GM12878 (cell line): Measurements from ENCODE around the gene NUP210L. TPM values are rescaled to one million over a fixed set of nuclear protein-coding genes. Genes with fewer than 3 reads are reported as not detected.

Source experiments
- ASH2L ChIP-seq: fragments of 300-600, 200-600 bp; sonication (generic); IDR thresholded peaks from 2 replicates; pipeline ENCODE4 v1.6.1; 2017; ENCODE audit warnings: low read depth, mild to moderate bottlenecking, borderline replicate concordance
- BRCA1 ChIP-seq: IDR thresholded peaks from 2 replicates; pipeline ENCODE4 v1.6.1; 2011; ENCODE audit warnings: low read depth, low read length, improper control_type of control experiment
- ESRRA ChIP-seq: IDR thresholded peaks from 2 replicates; pipeline ENCODE4 v1.6.1; 2012; ENCODE audit warnings: mild to moderate bottlenecking, low read length, improper control_type of control experiment
- FOS ChIP-seq: IDR thresholded peaks from 3 replicates; pipeline ENCODE4 v1.6.1; 2011; ENCODE audit warnings: borderline replicate concordance; ENCODE audit not compliant: insufficient read length; ENCODE audit errors: extremely low read depth
- HDGF ChIP-seq: fragments of 450-650 bp; IDR thresholded peaks from 2 replicates; pipeline ENCODE4 v1.6.1; 2016; ENCODE audit warnings: antibody characterized with exemption
- JUNB ChIP-seq: IDR thresholded peaks from 2 replicates; pipeline ENCODE4 v1.6.1; 2016; ENCODE audit warnings: antibody characterized with exemption, mild to moderate bottlenecking
- MTA3 ChIP-seq: IDR thresholded peaks from 2 replicates; pipeline ENCODE4 v1.6.1; 2012; ENCODE audit warnings: low read length, inconsistent platforms, borderline replicate concordance
- NR2C2 ChIP-seq: IDR thresholded peaks from 2 replicates; pipeline ENCODE4 v1.6.1; 2011; ENCODE audit warnings: borderline replicate concordance, low read depth; ENCODE audit not compliant: control insufficient read depth, insufficient read length
- NR2F1 ChIP-seq: fragments of 450-650 bp; conservative IDR thresholded peaks from 2 replicates; pipeline ENCODE4 v1.6.1; 2017; ENCODE audit warnings: mild to moderate bottlenecking
- POLR2AphosphoS2 ChIP-seq: IDR thresholded peaks from 2 replicates; pipeline ENCODE4 v1.6.1; 2011; ENCODE audit warnings: low read depth, mild to moderate bottlenecking, low read length, improper control_type of control experiment, moderate library complexity
- POLR2AphosphoS5 ChIP-seq: IDR thresholded peaks from 2 replicates; pipeline ENCODE4 v1.6.1; 2011; ENCODE audit warnings: mild to moderate bottlenecking, low read length, inconsistent platforms
- RAD21 ChIP-seq: IDR thresholded peaks from 2 replicates; pipeline ENCODE4 v1.6.1; 2011; ENCODE audit warnings: mild to moderate bottlenecking, low read depth, low read length, moderate library complexity; ENCODE audit not compliant: insufficient read depth
- RAD51 ChIP-seq: fragments of 450-650 bp; IDR thresholded peaks from 2 replicates; pipeline ENCODE4 v1.6.1; 2016; ENCODE audit warnings: moderate library complexity, mild to moderate bottlenecking, inconsistent platforms
- SIN3A ChIP-seq: IDR thresholded peaks from 2 replicates; pipeline ENCODE4 v1.6.1; 2012; ENCODE audit warnings: low read depth, low read length, improper control_type of control experiment
- SMC3 ChIP-seq: IDR thresholded peaks from 2 replicates; pipeline ENCODE4 v1.6.1; 2011; ENCODE audit warnings: low read length, improper control_type of control experiment, borderline replicate concordance
- SREBF2 ChIP-seq: IDR thresholded peaks from 2 replicates; pipeline ENCODE4 v1.6.1; 2012; ENCODE audit warnings: mild to moderate bottlenecking, low read length
- SUPT20H ChIP-seq: IDR thresholded peaks from 2 replicates; pipeline ENCODE4 v1.6.1; 2011; ENCODE audit warnings: low read depth, mild to moderate bottlenecking, low read length, moderate library complexity, borderline replicate concordance; ENCODE audit not compliant: control insufficient read depth
- TCF7 ChIP-seq: IDR thresholded peaks from 2 replicates; pipeline ENCODE4 v1.6.1; 2014; ENCODE audit warnings: antibody characterized with exemption, borderline replicate concordance
- ZNF217 ChIP-seq: fragments of 450-650 bp; IDR thresholded peaks from 2 replicates; pipeline ENCODE4 v1.6.1; 2017; ENCODE audit warnings: antibody characterized with exemption, mild to moderate bottlenecking
- ZZZ3 ChIP-seq: IDR thresholded peaks from 2 replicates; pipeline ENCODE4 v1.6.1; 2011; ENCODE audit warnings: low read depth; ENCODE audit not compliant: control insufficient read depth, insufficient read length
- polyA plus RNA-seq, 11 experiments: library from polyadenylated mRNA; depleted of rRNA in 4 of 11; unstranded in 6 of 11; stranded (reverse) in 5 of 11; fragments of >200 nt; fragmentation: Nextera tagmentation in 4 of 11; fragmentation: Illumina TruSeq in 1 of 11; extraction: Ambion mirVana in 4 of 11; extraction: Trizol in 1 of 11; gene quantifications; 1 replicate in 1 of 11; 2 replicates in 10 of 11; pipeline versions ENCODE4 v1.2.1 to v1.2.3, GENCODE V29; 2011 to 2016; ENCODE audit warnings: inconsistent platforms in 2 of 11, missing spikeins in 2 of 11, low read depth in 1 of 11
- total RNA-seq, 4 experiments: library from RNA; depleted of rRNA in 3 of 4; stranded (reverse); fragments of >200 nt in 3 of 4; fragmentation: Illumina TruSeq in 1 of 4; extraction: Trizol in 1 of 4; gene quantifications; 2 replicates each; pipeline versions ENCODE4 v1.2.1 to v1.2.3, GENCODE V29; 2013 to 2021
- TF ChIP-seq, protein P1 (sequence below): fragments of 450-650 bp; IDR thresholded peaks from 2 replicates; pipeline ENCODE4 v1.6.1; 2016; ENCODE audit warnings: mild to moderate bottlenecking
- TF ChIP-seq, protein P2 (sequence below): IDR thresholded peaks from 2 replicates; pipeline ENCODE4 v1.6.1; 2012; ENCODE audit warnings: low read length, inconsistent platforms
- TF ChIP-seq, protein P3 (sequence below): IDR thresholded peaks from 2 replicates; pipeline ENCODE4 v1.6.1; 2011; ENCODE audit warnings: low read depth, mild to moderate bottlenecking, low read length, moderate library complexity, borderline replicate concordance; ENCODE audit errors: extremely low read depth
- TF ChIP-seq, protein P4 (sequence below): fragments of 450-650 bp; IDR thresholded peaks from 2 replicates; pipeline ENCODE4 v1.6.1; 2017; ENCODE audit warnings: borderline replicate concordance
- TF ChIP-seq, protein P5 (sequence below): IDR thresholded peaks from 2 replicates; pipeline ENCODE4 v1.6.1; 2011; ENCODE audit warnings: mild to moderate bottlenecking, low read depth, low read length, moderate library complexity; ENCODE audit not compliant: insufficient replicate concordance

NUP210L gene
- total and polyA plus RNA-seq, 10 of the 15 experiments (the other 5 are each of a cell fraction or from before 2014, with no cell fraction given), result 0.04 to 0.08 (median 0.07) TPM; not detected in 7

DNA sequence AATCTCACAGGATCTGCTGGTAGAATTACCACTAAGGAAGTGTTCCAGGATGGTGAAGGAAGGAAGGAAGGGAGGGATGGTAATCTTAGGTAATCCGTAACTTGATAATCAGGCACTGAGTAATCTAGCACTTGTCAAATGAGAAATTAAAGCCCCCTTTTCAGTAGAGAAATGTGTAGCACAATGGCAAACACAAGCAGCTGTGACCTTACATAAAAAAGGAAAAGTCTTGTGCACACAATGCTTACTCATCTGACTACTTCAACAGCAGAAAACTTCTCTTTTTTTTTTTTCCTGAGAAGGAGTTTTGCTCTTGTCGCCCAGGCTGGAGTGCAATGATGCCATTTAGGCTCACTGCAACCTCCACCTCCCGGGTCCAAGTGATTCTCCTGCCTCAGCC is 6.1 kb downstream of the NUP210L start (continued):
- TF ChIP-seq, protein P1, sequence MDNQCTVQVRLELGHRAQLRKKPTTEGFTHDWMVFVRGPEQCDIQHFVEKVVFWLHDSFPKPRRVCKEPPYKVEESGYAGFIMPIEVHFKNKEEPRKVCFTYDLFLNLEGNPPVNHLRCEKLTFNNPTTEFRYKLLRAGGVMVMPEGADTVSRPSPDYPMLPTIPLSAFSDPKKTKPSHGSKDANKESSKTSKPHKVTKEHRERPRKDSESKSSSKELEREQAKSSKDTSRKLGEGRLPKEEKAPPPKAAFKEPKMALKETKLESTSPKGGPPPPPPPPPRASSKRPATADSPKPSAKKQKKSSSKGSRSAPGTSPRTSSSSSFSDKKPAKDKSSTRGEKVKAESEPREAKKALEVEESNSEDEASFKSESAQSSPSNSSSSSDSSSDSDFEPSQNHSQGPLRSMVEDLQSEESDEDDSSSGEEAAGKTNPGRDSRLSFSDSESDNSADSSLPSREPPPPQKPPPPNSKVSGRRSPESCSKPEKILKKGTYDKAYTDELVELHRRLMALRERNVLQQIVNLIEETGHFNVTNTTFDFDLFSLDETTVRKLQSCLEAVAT, result no peak
- TF ChIP-seq NR2F1, result no peak
- no peak for TF ChIP-seq POLR2AphosphoS2
- TF ChIP-seq, protein P2, sequence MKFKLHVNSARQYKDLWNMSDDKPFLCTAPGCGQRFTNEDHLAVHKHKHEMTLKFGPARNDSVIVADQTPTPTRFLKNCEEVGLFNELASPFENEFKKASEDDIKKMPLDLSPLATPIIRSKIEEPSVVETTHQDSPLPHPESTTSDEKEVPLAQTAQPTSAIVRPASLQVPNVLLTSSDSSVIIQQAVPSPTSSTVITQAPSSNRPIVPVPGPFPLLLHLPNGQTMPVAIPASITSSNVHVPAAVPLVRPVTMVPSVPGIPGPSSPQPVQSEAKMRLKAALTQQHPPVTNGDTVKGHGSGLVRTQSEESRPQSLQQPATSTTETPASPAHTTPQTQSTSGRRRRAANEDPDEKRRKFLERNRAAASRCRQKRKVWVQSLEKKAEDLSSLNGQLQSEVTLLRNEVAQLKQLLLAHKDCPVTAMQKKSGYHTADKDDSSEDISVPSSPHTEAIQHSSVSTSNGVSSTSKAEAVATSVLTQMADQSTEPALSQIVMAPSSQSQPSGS, result peak; percentile 45; the same call in 1 of the 2 replicates
- TF ChIP-seq RAD21, result no peak
- no peak for TF ChIP-seq SMC3
- TF ChIP-seq, protein P3, sequence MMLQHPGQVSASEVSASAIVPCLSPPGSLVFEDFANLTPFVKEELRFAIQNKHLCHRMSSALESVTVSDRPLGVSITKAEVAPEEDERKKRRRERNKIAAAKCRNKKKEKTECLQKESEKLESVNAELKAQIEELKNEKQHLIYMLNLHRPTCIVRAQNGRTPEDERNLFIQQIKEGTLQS, result no peak
- no peak for TF ChIP-seq HDGF
- no peak for TF ChIP-seq SUPT20H
- TF ChIP-seq TCF7, result no peak
- TF ChIP-seq, protein P4, sequence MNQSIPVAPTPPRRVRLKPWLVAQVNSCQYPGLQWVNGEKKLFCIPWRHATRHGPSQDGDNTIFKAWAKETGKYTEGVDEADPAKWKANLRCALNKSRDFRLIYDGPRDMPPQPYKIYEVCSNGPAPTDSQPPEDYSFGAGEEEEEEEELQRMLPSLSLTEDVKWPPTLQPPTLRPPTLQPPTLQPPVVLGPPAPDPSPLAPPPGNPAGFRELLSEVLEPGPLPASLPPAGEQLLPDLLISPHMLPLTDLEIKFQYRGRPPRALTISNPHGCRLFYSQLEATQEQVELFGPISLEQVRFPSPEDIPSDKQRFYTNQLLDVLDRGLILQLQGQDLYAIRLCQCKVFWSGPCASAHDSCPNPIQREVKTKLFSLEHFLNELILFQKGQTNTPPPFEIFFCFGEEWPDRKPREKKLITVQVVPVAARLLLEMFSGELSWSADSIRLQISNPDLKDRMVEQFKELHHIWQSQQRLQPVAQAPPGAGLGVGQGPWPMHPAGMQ, result no peak
- TF ChIP-seq SIN3A, result no peak
- TF ChIP-seq BRCA1, result no peak
- TF ChIP-seq ESRRA, result no peak
- no peak for TF ChIP-seq NR2C2
- peak; percentile 91 for TF ChIP-seq JUNB
- TF ChIP-seq, protein P5, sequence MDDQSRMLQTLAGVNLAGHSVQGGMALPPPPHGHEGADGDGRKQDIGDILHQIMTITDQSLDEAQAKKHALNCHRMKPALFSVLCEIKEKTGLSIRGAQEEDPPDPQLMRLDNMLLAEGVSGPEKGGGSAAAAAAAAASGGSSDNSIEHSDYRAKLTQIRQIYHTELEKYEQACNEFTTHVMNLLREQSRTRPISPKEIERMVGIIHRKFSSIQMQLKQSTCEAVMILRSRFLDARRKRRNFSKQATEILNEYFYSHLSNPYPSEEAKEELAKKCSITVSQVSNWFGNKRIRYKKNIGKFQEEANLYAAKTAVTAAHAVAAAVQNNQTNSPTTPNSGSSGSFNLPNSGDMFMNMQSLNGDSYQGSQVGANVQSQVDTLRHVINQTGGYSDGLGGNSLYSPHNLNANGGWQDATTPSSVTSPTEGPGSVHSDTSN, result no peak
- no peak for TF ChIP-seq MTA3
- no peak for TF ChIP-seq RAD51
- TF ChIP-seq POLR2AphosphoS5, result no peak
- no peak for TF ChIP-seq ZZZ3
- TF ChIP-seq ZNF217, result no peak
- no peak for TF ChIP-seq FOS
- TF ChIP-seq ASH2L, result no peak
- TF ChIP-seq SREBF2, result no peak
